GM21423 (cell line): Measurements from ENCODE around the gene PLD3.
"Not testable (repeated sequence)": the region's sequence is repeated elsewhere in the genome, so short reads cannot be mapped to it uniquely, and the experiment has no call there.

Experiments
- ATAC-seq: cut with Tn5 transposase; IDR thresholded peaks from one replicate; pipeline ENCODE4 v1.9.1; 2021; ENCODE audit warnings: mild to moderate bottlenecking, moderate library complexity; ENCODE audit not compliant: unreplicated experiment

The PLD3 gene

GRCh38 chr19:40360708-40361241 is 12.3 kb downstream of the PLD3 start:
- ATAC-seq = no peak

DNA sequence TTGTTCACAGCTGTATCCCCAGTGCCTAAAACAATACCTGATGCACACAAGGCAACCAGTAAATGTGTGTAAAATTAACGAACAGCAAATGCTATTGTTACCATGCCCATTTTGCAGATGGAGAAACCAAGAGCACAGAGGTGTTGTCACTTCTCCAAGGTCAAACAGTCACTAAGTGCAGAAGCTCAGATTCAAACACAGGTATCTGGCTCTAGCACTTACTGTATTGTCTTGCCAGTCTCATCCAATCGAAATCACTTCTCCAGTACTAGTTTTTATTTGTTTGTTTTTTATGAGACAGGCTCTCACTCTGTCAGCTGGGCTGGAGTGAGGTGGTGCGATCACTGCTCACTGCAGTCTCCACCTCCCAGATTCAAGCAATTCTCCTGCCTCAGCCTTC is 13.7 kb downstream of the PLD3 start:
- no peak for ATAC-seq

- no peak for ATAC-seq
Observed at GRCh38 chr19:40363069-40363468, 14.6 kb downstream of the PLD3 start.

- no peak for ATAC-seq
Observed at GRCh38 chr19:40365010-40365409, 16.5 kb downstream of the PLD3 start.

- ATAC-seq = no peak
Observed at GRCh38 chr19:40365613-40366401, 17.3 kb downstream of the PLD3 start.

GRCh38 chr19:40366697-40367561 is 18.4 kb downstream of the PLD3 start:
- ATAC-seq = no peak

DNA sequence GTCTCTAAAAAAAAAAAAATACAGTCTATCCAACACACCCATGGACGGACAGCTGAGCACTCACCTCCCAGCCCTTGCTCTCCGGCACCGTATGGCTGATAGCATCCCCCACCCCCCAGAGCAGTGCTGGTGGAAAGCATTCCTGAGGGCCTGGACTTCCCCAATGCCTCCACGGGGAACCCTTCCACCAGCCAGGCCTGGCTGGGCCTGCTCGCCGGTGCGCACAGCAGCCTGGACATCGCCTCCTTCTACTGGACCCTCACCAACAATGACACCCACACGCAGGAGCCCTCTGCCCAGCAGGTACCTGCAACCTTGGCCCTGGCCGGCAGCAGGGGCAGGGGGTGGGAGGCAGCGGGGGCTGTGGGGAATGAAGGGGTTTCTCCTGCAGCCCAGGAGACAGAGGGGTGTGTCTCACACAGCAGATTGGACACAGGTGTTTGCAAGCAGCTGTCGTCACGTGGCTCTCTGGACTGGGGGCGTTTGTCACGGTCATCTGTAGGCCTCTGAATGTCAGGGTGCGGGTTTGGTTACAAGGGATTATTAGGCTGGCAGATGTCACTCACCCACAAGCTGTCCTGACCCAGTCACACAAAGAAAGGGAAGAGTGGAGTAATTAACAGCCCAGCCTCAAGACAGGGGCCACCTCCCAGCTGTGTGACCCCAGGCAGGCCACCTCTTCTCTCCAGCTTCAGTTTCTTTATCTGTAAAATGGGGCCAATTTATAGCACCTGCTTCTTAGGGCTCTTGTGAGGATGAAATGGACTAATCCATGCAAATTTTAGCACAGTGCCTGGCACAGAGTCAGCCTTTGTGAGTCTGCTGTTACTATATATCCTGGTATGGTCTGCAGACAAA is 19.3 kb downstream of the PLD3 start:
- ATAC-seq = no peak

DNA sequence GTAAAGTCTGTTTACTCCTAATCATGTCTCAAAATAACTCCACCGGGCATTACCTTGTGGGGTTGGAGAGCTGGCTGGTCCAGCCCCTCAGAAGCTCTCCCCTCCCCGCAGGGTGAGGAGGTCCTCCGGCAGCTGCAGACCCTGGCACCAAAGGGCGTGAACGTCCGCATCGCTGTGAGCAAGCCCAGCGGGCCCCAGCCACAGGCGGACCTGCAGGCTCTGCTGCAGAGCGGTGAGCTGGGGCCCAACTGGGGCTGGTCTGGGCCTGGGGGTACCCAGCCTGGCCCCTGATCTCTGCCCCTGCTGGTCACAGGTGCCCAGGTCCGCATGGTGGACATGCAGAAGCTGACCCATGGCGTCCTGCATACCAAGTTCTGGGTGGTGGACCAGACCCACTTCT is 21.3 kb downstream of the PLD3 start:
- ATAC-seq = no peak

GRCh38 chr19:40370253-40370652 is 21.8 kb downstream of the PLD3 start:
- not testable (repeated sequence) for ATAC-seq

DNA sequence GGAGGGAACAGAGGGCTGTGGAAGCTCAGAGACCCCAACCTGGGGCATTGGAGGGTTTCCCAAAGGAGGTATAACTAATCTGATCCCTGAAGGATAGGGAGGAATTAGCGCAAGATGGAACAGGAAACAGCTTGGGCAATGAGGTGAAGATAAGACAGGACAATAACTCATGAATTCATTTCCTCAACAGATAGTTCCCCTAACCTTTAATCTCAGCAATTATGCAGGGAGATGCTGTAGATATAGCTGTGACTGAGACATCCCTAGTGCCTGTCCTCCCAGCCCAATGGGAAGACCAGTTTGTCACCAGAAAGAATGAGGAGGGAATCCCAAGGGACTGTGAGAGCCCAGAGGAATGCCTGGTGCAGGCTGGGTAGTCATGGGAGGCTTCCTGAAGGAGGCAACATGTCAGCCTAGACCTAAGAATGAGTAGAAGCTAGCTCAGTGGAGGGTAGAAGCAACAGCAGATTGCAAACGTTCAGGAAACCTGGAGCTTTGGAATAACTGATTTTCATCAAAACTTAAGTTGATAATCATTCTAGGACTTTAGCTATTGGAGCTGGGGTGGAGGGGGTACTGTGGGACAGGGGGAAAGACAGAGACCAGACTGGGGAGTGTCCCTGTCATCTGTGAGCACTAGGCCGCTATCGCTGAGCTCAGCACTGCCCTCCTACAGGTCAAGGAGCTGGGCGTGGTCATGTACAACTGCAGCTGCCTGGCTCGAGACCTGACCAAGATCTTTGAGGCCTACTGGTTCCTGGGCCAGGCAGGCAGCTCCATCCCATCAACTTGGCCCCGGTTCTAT is 22.7 kb downstream of the PLD3 start:
- no peak for ATAC-seq

- ATAC-seq = no peak
Observed at GRCh38 chr19:40371802-40372122, 23.3 kb downstream of the PLD3 start.

DNA sequence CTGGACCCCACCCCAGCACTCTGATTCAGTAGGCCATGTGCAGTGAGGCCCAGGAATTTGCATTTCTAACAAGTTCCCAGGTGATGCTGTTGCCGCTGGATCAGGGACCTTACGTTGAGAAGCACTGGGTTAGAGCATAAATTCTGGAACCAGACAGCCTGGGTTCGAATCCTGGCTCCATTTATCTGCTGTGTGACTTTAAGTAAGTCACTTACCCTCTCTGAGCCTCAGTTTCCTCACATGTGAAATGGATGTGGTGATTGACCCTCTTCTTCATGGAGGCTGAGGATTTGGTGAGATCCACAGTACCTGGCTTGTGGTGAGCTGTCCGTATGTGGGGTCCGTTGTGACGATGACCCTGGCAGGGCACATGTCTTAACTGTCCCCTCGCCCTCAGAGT is 25.6 kb downstream of the PLD3 start:
- ATAC-seq = no peak

- ATAC-seq = no peak
Observed at GRCh38 chr19:40376286-40376862, 27.9 kb downstream of the PLD3 start.

- no peak for ATAC-seq
Observed at GRCh38 chr19:40377876-40378385, 29.4 kb downstream of the PLD3 start.

DNA sequence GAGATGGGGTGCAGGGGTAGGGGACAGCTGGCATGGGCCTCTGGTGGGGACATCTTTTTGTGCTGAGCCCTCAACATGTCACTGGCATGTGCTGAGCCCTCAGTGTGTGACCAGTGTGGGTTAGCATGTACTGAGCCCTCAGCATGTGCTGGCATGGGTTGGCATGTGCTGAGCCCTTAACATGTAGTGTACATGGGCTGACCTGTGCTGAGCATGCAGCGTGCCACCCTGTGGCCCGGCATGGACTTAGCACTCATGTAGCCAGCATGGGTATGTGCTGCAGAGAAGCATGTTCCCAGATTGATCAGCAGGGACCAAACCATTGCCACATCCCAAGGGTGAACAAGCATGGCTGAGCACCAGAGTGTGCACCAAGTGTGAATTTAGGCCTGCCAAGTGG is 30.0 kb downstream of the PLD3 start:
- ATAC-seq = no peak

GRCh38 chr19:40379446-40380198 is 31.1 kb downstream of the PLD3 start:
- ATAC-seq = no peak

DNA sequence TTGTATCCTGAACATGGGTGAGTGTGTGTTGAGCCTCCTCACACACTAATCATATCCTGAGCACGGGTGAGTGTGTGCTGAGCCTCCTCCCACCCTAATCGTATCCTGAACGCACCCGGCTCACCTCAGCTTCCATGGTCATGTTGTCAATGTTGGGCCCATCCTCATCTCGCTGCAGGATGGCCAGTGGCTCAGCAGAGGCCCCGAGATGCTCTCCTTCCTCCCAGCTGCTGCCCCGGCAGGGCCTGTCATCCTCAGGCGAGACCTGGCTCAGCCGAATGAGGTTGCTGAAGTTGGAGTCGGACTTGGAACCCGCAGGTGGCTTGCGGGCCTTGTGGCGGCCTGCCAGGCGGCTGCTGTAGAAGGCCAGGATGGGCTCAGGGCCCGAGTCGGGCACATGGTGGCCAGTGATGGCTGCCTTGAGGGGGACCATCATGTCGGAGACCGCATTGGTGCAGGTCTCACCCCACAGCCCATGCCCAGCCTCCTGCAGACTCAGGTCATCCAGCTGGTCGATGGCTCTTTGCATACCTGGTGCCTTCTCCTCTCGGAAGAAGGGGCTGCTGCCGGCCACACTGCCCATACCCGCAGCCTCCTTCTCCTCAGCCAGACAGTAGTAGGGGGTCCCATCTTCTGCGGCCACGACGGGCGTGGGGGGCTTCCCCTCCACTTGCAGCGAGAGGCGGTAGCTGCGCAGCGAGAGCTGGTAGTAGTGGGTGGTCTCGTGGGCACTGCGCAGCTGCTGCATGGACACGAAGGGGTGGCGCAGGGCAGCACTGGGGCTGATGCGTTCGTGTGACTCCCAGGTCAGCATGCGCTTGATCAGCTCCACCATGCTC is 31.9 kb downstream of the PLD3 start:
- no peak for ATAC-seq

GRCh38 chr19:40381321-40381720 is 32.8 kb downstream of the PLD3 start:
- ATAC-seq = no peak
